ENCODE data around the gene CHAF1A.

CHAF1A gene

DNA sequence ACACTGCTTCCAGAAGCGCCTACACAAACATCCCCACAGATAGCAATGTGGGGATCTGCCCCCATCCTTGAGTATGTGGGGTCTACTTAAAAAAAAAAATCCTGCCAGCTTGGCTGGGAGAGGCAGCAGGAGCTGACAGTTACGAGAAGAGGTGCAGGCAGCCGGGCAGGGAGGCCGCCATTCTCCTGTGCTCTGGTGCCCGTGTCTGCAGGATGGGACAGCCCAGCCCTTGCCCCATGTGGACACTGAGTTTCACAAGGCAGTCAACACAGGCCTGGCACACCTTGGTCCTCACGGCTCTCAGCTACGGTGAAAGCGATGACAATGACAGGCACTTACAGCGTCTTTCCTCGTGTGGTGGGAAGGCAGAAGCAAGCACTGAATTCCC lies 35.1 kb upstream of the CHAF1A start:
- DNase-seq (ENCODE audit: low read depth): no peak

DNA sequence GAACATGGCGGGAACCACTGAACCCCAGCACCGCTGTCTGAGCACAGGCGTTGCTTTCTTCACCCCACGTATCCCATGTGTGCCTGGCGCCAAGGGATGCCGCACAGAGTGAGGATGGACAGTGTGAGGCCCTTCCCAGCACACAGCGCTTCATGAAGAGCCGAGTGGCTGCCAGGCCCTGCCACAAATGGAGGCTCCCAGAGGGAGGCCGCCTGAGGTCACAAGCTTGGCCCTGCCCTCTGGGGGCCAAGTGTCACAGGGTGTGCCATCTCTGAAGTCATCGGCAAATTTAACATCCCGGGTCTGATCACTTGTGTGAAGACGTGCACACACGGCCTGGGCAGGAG lies 34.7 kb upstream of the CHAF1A start:
- DNase-seq (ENCODE audit: low read depth): no peak

DNA sequence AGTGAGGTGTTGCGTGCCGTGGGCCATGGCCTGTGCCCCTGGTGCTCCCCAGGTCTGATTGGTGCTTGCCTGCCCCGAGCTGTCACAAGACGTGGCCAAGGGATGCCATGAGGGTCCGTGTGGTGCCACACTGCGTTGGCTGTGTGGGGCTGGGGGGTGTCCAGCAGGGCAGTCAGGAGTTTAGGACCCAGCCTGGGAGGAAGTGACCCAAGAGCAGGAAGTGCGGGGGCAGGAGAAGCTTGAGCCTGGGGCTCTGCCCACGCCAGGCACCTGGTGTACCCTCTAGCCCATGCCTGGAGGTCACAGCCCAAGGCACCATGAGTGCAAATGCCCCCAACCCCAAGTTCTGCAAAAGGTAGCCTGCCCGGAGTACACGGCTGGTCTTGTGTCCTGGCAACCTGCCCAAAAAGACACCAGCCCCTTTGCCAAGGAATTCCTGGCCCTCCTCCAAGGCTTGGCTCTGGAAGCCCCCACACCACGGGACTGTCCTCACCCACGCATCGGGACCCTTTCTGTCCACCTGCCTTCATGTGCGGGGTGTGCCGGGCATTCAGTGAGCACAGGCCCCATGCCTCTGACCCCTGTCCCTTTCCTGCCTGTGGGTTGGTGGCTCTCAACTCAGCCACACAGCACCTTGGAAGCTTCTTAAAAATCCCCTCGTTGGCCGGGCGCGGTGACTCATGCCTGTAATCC lies 34.2 kb upstream of the CHAF1A start:
- DNase-seq (ENCODE audit: low read depth): no peak

DNA sequence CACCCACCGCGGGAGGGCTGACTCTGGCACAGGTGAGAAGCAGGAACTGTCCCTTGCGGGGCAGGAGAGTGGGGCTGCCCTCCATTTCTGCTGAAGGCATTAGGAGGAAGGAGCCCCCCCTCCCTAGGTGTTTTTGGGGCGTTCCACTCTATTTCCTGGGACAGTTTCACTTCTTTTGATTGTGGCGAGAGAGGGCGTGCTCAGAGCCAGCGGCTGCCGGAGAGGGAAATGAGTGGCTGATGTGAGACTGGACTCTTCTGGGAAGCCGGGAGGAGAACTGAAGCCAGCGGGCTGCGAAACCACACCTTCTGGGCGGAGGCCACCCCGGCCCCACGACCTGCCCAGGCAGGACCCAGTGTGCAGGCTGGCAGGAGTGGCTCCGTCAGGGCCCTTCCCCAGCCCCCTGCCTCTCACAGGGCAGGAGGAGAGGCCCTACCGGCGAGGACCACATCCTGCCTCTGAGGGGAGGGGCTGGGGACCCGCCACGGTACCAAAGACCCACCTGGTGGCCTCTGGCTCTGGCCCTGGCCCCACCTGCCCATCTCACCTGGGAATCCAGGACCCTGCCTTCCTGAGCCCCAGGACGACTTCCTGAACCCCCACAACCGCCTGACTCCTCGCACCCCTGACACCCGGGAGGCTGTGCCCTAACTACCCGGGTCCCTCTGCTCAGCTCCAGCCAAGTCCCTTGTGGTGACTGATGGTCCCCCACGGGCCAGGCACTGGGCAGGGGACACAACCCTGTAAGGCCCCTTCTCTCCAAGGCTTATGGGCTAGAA lies 33.1 kb upstream of the CHAF1A start:
- DNase-seq (ENCODE audit: low read depth): no peak

DNA sequence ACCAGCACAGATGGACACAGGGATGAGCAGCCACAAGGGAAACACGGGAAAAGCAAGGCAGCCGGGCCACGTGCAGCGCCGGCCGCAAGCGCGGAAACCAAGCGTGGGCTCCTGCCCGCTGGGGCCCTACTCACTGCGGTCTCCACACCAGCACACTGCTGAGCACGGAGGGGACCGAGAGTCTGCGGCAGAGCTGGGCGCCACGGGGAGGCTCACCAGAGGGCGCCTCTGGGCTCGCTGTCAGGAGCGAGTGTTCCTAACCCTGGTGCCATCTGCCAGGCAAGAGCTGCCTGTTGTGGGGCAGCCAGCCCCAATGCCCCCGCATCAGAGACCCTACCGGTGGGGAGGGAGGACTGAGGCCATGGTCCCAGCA lies 32.6 kb upstream of the CHAF1A start:
- DNase-seq (ENCODE audit: low read depth): peak; percentile 41

DNA sequence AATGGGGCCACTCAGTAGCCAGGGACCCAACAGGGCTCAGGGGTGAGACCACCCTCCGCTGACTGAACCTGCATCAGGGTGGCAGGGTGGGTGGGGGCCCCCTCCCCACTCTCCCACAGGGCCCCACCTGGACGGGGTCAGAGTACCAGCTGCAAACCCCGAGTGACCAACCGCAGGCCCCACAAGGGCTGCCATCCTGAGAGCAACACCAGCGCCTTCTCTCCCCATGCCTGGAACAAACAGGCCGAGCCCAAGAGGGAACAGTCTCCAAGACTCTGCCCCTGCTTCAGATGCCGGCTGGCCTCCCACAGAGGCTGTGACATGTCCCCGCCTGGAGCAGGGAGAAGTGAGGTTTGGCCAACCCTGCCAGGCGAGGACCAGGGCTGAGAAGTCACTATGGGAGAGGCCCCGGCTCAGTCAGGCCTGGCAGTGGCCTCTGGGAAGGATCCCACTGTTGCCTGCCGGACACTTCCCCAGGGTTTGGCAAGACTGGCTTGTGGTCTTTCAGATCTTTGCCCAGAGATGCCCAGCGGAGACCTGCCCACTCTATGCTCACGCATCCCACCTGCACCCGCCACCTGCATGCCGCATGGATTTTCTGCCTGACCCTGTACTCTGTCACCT lies 31.9 kb upstream of the CHAF1A start:
- DNase-seq (ENCODE audit: low read depth): no peak

DNA sequence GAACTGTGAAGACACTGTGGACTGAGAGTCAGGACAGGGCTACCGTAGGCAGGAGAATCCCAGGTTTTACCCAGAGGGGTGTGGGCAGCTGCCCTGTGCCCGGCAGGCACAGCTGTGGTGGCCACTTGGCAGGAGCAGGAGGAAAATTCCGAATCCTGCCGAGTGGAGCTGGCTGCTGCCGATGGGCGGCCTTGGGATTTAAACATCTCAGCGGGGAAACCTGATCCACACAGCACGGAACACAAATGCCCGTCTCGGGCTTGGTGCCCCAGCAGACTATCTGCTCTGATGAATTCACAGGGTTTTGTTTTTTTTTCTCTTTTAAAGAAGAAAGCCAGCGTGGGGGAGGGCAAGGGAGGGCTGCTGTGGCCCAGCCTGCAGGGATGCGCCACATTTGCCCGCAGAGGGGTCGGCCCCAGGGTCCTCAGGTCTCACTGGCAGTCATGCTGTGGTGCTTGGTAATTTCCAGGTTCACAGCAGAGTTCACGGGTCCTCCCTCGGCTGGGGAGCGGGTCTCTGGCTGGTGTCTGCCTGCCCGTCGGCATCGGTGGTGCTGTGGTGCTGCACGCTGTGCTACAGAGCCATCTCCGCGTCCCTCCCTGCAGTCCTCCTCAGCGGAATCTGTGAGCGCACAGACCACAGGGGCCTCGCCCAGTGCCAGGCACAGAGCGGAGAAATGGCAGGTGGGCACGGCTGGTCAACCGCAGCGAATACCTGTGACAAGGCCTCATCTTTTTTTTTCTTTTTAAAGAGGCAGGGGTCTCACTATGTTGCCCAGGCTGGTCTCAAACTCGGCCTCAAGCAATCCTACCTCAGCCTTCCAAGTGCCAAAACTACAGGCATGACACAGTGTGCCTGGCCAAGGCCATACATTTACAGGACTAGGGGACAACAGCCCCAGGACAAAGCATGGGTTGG lies 30.9 kb upstream of the CHAF1A start:
- no peak for DNase-seq (ENCODE audit: low read depth)

DNA sequence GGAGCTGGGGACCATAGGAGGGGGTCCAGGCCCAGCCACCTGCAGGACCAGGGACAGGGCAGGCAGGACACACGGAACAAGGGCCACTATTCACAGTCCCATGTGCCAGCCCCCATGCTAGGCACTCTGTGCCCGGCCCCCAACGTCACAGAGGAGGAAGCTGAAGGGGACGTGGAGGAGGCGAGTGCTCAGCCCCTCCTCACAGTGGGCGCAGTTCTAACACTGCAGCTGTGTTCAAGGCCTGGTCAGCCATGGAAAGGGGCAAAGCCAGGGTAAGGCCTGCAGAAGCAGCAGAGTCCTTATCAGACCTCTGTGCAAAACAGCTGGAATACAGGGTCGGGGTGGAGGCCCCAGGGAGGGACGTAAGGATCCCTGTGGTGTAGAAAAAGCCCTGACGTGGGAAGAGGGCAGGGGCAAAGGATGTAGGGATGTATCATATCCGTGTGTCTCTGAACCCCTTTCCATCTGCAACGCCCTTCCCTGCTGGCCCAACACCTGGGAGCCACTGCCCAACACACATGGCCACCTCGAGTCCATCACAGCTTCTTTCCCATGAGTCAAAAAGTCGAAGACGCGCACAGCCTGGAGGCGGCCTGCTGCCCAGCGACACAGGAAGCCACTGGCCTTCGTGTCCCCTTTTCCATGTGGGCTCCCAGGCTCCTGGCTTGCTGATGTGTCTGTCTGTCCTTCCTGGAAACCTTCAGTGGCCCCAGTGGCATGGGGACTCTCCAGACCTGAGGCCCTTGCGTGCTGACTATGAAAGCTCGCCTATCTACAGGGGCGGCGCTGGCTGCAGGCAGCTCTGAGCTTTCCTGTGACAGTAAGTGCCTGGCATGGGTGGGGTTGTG lies 30.1 kb upstream of the CHAF1A start:
- no peak for DNase-seq (ENCODE audit: low read depth)

DNA sequence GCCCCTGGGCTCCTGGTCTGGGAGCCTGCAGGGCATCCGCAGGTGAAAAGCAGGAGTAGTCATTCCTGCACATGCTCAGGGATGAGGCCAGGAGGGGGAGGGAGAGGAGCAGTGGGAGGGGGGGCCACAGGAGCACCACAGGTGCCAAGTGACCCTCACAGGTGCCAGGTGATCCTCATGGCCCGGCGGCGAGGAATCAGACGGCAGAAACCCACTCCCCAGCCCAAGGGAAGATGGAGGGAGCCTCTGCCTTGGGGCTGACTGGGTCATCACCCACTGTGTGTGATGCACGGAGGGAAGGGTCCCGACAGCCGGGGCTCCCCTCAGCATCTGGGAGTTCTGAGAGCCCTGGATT lies 29.4 kb upstream of the CHAF1A start:
- DNase-seq (ENCODE audit: low read depth): no peak

DNA sequence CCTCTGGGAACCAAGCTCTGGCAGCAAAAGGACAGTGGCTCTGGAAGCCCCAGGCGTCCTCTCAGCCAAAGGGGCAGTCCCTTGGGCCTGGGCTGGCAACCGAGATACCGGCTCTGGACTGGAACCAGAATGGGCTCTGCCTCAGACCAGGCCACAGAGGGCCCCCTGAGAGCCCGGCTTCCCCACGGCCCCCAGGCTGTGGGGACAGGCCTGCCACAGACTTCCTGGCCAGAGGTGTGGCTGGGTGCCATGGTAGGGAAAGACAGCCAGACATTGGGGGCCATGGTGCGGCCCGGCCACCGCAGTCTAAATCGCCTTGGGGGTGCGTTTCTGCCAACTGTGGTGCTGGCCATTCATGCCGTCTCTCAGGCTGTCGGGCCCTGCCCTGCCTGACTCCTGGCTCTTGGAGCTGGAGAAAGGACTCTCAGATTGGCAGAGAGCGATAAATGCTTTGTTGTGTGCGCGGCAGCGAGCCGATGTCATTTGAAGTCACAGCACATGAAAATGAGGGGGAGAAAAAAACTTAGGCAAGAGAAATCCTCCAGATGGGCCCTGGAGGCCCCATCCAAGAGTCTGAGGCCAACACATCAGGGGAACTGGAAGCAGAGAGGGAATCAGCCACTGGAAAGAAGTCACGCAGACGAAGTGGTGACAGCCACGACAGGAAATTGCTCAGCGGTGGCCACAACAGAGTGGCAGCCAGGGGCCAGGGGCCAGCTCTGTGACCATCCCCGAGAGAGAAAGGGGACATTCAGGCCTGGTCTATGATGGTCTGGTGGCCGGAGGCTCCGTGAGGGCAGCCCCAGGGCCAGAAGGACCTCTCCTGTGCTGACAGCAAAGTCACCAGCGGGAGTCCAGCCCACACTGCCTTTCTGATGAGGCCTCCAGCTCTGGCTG lies 28.6 kb upstream of the CHAF1A start:
- no peak for DNase-seq (ENCODE audit: low read depth)

DNA sequence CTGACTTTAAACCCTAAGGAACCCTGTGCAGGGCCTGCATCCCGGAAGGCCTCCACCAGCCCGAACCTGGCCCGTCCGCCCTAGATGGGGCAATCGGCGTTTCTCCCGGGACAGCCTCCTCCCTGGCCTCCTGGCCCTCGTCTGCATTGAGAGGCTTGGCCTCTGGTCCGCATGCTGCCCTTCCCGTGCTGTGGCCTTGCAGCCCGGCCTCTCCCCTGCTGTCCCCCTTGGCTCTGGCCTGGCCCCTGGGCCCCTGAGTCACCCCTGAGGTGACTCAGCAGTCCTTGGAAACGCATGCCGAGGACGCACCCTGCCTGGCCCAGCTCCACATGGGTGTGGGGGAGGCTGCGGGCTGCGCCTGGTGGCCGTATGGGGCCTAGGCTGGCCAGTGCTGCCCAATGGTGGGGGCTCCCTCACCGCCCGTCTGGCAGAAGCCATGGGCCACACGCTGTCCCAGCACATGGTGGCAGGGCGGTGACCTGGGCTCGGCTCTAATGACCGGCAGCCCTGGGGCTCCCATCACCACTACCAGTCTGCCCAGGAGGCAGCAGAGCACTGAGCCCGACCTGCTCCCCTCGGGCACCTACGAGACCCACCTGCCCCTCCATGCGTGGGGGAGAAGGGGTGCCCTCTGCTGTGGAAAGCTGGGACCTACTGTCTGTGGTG lies 27.8 kb upstream of the CHAF1A start:
- DNase-seq (ENCODE audit: low read depth): peak; percentile 79

DNA sequence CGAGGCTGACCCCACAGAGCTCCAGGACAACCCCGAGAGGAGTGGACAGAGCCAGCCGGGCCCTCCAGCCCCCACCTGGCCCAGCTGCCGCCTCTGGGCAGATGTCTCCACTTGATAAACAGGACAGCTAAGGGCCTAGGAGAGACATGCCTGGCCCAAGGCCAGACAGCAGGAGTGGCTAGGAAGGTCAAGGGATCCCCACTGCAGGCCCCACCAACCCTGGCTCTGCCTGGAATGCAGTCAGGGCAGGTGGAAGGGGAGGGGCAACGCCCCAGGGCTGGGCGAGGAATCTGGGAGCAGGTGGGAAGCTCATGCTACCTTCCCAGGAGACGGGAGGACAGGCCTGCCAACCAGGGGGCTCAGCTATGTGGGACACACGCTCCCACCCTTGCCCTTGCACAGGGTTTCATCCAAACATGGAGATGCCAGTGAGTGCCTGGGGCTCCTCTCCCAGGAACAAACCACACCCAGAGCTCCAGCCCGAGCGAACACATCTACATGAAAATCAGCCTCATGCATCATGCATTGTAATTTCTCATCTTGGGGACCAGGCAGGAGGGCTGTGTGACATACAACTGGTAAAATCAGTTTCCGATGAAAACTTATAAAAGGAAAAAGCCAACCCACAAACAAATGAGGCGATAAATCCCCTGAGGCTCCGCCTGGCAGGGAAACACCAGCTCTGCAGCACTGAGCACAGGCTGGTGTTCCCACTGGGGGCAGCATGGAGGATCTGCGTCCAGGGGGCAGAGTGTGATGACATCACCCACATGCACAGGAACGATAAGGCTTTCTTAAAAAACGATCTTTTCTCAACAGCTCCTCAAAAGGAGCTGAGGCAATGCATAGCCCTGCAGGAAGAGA lies 27.0 kb upstream of the CHAF1A start:
- peak; percentile 81 for DNase-seq (ENCODE audit: low read depth)

DNA sequence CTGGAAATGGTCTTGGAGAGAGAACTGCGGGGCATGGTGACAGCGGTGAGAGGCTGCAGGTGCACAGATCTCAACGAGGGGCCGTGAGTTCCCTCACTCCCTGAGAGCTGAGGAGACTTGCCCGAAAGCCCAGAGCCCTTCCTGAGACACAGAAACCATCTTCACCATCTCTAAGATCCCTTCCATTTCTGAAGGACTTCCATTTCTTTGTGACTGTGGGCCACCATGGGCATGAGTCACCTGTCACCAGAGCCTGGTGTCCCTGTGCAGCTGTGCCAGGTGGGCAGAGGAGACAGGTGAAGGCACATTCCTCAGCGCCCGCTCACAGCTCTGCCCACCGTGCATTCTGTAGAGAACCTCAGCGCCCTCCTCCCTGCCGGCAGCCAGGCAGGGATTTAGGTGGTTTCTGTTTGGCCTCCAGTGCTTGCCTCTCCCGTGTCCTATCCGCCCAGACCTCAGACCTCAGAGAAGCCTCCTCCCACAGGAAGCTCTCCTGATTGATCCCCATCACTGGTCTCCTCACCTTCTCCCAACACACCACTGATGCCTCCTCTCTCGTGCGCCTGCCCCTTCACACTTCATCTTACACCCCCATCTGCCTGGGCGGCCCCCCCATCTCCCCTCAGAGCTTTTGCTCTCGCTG lies 26.3 kb upstream of the CHAF1A start:
- no peak for DNase-seq (ENCODE audit: low read depth)

DNA sequence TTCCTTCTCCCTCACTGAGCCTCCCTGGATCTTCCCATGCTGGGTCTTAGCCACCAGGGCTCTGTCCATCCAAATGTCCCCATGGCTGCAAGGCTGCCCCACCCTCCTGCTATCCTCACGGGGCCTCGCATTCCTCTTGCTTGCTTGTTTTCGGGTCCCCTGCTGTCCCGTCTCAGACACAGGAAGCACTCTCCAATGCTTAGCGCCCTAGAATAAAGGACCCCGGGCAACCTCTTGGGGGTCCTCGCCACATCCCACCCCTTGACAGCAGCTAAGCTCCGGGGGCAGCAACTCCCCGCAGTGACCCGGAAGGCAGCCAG lies 25.8 kb upstream of the CHAF1A start:
- no peak for DNase-seq (ENCODE audit: low read depth)

DNA sequence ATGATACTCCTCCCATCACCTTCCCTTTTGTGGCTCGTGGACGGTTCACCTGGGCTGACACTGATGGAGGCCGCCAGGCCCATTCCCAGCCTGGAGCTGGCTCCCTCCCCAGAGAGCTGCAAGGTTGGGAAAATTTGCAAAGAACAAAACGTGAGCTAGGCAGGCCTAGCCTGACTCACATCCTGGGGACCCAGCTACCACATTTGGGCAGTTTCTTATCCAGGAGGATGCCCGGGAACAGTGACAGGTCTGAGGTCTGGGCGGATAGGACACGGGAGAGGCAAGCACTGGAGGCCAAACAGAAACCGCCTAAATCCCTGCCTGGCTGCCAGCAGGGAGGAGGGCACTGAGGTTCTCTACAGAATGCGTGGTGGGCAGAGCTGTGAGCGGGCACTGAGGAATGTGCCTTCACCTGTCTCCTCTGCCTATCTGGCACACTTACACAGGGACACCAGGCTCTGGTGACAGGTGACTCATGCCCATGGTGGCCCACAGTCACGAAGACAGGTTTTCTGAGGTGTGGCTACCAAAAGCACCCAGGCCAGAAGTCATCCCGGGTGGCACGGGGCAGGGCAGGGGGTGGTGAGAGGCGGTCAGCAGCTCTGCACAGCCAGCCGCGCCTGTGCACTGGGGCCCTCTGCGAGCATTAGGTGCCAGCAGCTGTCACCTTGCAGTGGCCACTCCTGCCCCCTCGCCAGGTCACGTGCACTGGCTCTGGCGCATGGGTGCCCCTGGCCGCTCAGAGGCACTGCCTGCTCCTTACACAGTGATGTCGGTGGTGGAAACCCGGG lies 25.3 kb upstream of the CHAF1A start:
- DNase-seq (ENCODE audit: low read depth): no peak

DNA sequence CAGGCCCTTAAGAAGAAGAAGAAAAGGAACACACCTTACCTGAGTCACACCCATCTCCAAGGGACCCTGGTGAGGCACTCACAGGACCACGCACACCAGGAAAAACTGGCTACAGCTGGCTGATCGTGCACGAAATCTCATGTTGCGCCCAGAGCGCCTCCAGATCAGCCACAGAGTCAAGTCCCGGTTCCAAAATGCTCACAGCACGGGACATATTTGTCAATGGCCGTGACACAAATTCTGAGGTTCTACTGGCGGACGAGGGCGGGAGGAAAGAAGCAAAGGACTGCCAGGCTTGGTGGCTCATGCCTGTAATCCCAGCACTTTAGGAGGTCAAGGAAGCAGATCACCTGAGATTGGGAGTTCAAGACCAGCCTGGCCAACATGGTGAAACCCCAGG lies 23.6 kb upstream of the CHAF1A start:
- no peak for DNase-seq (ENCODE audit: low read depth)

DNA sequence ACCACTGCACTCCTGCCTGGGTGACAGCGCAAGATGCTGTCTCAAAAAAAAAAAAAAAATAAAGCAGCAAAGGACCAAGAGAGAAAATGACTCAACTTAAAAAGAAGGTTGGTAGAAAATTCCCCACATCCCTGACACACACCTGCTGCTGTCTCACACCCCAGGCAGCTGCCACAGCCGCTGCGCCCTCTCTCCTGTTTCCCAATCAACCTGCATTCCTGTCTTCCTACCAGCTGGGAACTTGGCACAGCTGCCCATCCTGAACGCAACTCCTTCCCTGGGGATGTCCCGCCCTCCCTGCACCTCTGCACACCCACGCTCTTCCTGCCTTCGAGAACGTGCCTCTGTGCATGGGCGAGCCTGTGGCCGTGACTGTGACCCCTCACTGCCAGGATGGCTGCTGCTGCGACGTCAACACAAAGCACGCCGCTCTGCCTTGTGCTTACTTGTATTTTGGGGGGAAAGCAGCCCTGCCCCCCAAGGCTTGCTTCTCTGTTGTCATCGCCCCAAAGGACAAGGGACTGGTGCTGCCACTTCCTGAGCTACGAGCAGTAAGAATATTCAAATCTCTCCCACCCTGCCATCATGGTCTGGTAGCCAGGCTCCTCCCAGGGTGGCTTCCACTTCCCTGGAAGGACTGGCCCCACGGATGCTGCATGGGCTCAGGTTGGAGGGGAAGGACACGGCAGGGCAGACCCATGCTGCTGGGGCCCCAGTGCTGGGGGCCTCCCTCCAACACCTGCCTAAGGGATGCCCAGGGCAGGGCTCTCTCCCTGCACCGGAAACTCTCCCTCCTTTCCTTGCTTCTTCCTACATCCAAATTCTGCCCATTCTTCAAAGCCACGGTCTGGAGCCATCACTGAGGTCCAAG lies 22.8 kb upstream of the CHAF1A start:
- peak; percentile 72 for DNase-seq (ENCODE audit: low read depth)
